ENCODE data around the gene C11orf68.
"Not testable (repeated sequence)": the region's sequence is repeated elsewhere in the genome, so short reads cannot be mapped to it uniquely, and the experiment has no call there.

The C11orf68 gene

GRCh38 chr11:65952052-65952521 lies 33.2 kb upstream of the C11orf68 start:
- Histone ChIP-seq H3K27me3 (ENCODE audit: insufficient read depth, poor library complexity, severe bottlenecking) (no peaks in the 10 kb centered on the region), H3K4me3 (replicated peaks; ENCODE audit: insufficient read depth, low read length) (no peak overlapping the region), H3K27ac (replicated peaks) (no peak overlapping the region)
- TF ChIP-seq POLR2AphosphoS5 (IDR thresholded peaks at IDR 0.05; ENCODE audit: low read depth): no peak
- TF ChIP-seq SPI1 (IDR thresholded peaks at IDR 0.05; ENCODE audit: borderline replicate concordance, low read depth): no peak
- no peak for TF ChIP-seq REST (IDR thresholded peaks at IDR 0.05; ENCODE audit: insufficient replicate concordance, low read depth)
- no peak for DNase-seq (ENCODE audit: low read depth in 1 of 2, low spot score in 1 of 2)

GRCh38 chr11:65951641-65952040 lies 32.8 kb upstream of the C11orf68 start:
- not testable (repeated sequence) for DNase-seq (ENCODE audit: low read depth in 1 of 2, low spot score in 1 of 2); H3K27ac ChIP-seq (replicated peaks); H3K27me3 ChIP-seq (ENCODE audit: insufficient read depth, poor library complexity, severe bottlenecking); H3K4me3 ChIP-seq (replicated peaks; ENCODE audit: insufficient read depth, low read length)

GRCh38 chr11:65950711-65951110 lies 31.8 kb upstream of the C11orf68 start:
- not testable (repeated sequence) for H3K4me3 ChIP-seq (replicated peaks; ENCODE audit: insufficient read depth, low read length); H3K27me3 ChIP-seq (ENCODE audit: insufficient read depth, poor library complexity, severe bottlenecking); DNase-seq (ENCODE audit: low read depth in 1 of 2, low spot score in 1 of 2); H3K27ac ChIP-seq (replicated peaks)

GRCh38 chr11:65947603-65948125 lies 28.8 kb upstream of the C11orf68 start:
- no peak overlapping the region for H3K4me3 ChIP-seq (replicated peaks; ENCODE audit: insufficient read depth, low read length)
- TF ChIP-seq GABPA (IDR thresholded peaks at IDR 0.05; ENCODE audit: low read depth): no peak
- no peak for TF ChIP-seq CTCF (IDR thresholded peaks at IDR 0.05; ENCODE audit: insufficient read depth, low read length)
- TF ChIP-seq SPI1 (IDR thresholded peaks at IDR 0.05; ENCODE audit: borderline replicate concordance, low read depth): no peak
- no peak for TF ChIP-seq POLR2AphosphoS5 (IDR thresholded peaks at IDR 0.05; ENCODE audit: low read depth)
- no peak for TF ChIP-seq REST (IDR thresholded peaks at IDR 0.05; ENCODE audit: insufficient replicate concordance, low read depth)
- H3K27me3 ChIP-seq (ENCODE audit: insufficient read depth, poor library complexity, severe bottlenecking): no peaks in the 10 kb centered on the region
- no peak for DNase-seq (ENCODE audit: low read depth in 1 of 2, low spot score in 1 of 2)
- H3K27ac ChIP-seq (replicated peaks): no peak overlapping the region

GRCh38 chr11:65947133-65947532 lies 28.3 kb upstream of the C11orf68 start:
- no peaks in the 10 kb centered on the region for H3K27me3 ChIP-seq (ENCODE audit: insufficient read depth, poor library complexity, severe bottlenecking)
- no peak for DNase-seq (ENCODE audit: low read depth in 1 of 2, low spot score in 1 of 2)
- no peak for TF ChIP-seq POLR2AphosphoS5 (IDR thresholded peaks at IDR 0.05; ENCODE audit: low read depth)
- TF ChIP-seq SPI1 (IDR thresholded peaks at IDR 0.05; ENCODE audit: borderline replicate concordance, low read depth): no peak
- TF ChIP-seq CTCF (IDR thresholded peaks at IDR 0.05; ENCODE audit: insufficient read depth, low read length): no peak
- no peak for TF ChIP-seq GABPA (IDR thresholded peaks at IDR 0.05; ENCODE audit: low read depth)
- no peak for TF ChIP-seq REST (IDR thresholded peaks at IDR 0.05; ENCODE audit: insufficient replicate concordance, low read depth)
- H3K27ac ChIP-seq (replicated peaks): no peak overlapping the region
- H3K4me3 ChIP-seq (replicated peaks; ENCODE audit: insufficient read depth, low read length): no peak overlapping the region

Data from HL-60 (cell line).